Tibial artery (tissue), 4 donors: ENCODE results near the gene PICK1.

Source experiments
- DNase-seq, 2 donors: peaks; one replicate each; pipeline ENCODE4 v3.0.0-alpha.2; 2019
- H3K27ac ChIP-seq, 2 donors: fragments of 200-600 bp; sonication (generic) in 1 of 2; 1 replicate in 1 of 2; 2 replicates in 1 of 2; pipeline ENCODE4 v1.5.1; 2018 to 2019; ENCODE audit warnings: mild to moderate bottlenecking in 1 of 2
- H3K27me3 ChIP-seq, 2 donors: fragments of 200-600 bp; sonication (generic) in 1 of 2; one replicate each; pipeline versions ENCODE4 v1.5.1 to v1.6.0; 2016 to 2019
- H3K36me3 ChIP-seq, 3 donors: fragments of 200-600 bp; sonication (generic) in 2 of 3; one replicate each; pipeline ENCODE4 v1.5.1; 2016 to 2019; ENCODE audit warnings: mild to moderate bottlenecking in 2 of 3
- H3K4me1 ChIP-seq, 4 donors: fragments of 200-600 bp; sonication (generic) in 2 of 4; 1 replicate in 3 of 4; 2 replicates in 1 of 4; pipeline ENCODE4 v1.5.1; 2016 to 2019
- H3K4me3 ChIP-seq, 2 donors: fragments of 200-600 bp; sonication (generic) in 1 of 2; 1 replicate in 1 of 2; 2 replicates in 1 of 2; pipeline ENCODE4 v1.5.1; 2018 to 2019; ENCODE audit warnings: mild to moderate bottlenecking in 2 of 2
- H3K9me3 ChIP-seq, 3 donors: fragments of 200-600 bp; sonication (generic) in 1 of 3; one replicate each; pipeline ENCODE4 v1.5.1; 2016 to 2019
- CTCF ChIP-seq, 2 experiments: fragments of 200-600 bp in 1 of 2; fragments of 450-650 bp in 1 of 2; IDR thresholded peaks; one replicate each; pipeline ENCODE4 v1.5.1; 2017 to 2019; ENCODE audit warnings: antibody characterized with exemption in 2 of 2, mild to moderate bottlenecking in 1 of 2, moderate library complexity in 1 of 2
- intact Hi-C: fragments of 100-400 bp; cut with DNase I; formaldehyde crosslinking; loops from one replicate; pipeline ENCODE4 v1.15.0; 2023; ENCODE audit warnings: low total_unique reads

PICK1 gene

GRCh38 chr22:38028344-38029130 is 28.7 kb upstream of the PICK1 start:
- Histone ChIP-seq H3K9me3 (no peaks in the 10 kb centered on the region), H3K36me3 (no peaks in the 10 kb centered on the region), H3K27ac (no peak overlapping the region), H3K4me1 (peaks cover 0 to 8% (median under 1%) of the 10 kb centered on the region in 4 donors), H3K4me3 (no peak overlapping the region), H3K27me3 (no peaks in the 10 kb centered on the region)
- no peak for DNase-seq
- TF ChIP-seq CTCF (IDR thresholded peaks at IDR 0.05), result no peak
- intact Hi-C loops, result no loop called here

DNA sequence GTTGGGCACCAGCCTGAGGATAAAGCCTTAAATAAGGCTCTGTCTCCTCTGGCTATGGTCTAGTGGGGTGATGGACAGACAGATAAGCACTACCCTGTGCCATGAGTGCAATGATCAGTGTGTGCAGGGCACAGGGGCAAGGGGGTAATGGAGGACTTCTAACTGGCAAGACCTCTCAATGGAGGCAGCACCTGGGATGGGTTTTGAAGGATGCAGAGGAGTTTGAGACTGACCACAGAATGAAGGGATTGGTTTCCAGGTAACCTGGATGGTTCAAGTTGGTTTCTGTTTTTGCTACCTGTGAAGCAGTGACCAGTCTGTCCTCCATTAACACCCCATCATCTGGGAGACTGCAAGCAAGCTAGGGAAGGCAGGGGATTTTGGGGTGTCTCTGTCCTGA is 27.8 kb upstream of the PICK1 start:
- H3K27me3 ChIP-seq, result no peaks in the 10 kb centered on the region
- peaks cover 0 to 17% (median 8%) of the 10 kb centered on the region in 4 donors for H3K4me1 ChIP-seq
- H3K36me3 ChIP-seq, result no peaks in the 10 kb centered on the region
- intact Hi-C loops, result no loop called here
- TF ChIP-seq CTCF (IDR thresholded peaks at IDR 0.05), result no peak
- no peaks in the 10 kb centered on the region for H3K9me3 ChIP-seq
- no peak for DNase-seq
- H3K27ac ChIP-seq, result no peak overlapping the region
- no peak overlapping the region for H3K4me3 ChIP-seq

GRCh38 chr22:38029901-38030300 is 27.3 kb upstream of the PICK1 start:
- Histone ChIP-seq H3K27me3 (no peaks in the 10 kb centered on the region), H3K9me3 (no peaks in the 10 kb centered on the region), H3K27ac (no peak overlapping the region), H3K36me3 (no peaks in the 10 kb centered on the region), H3K4me1 (peaks cover 0 to 22% (median 13%) of the 10 kb centered on the region in 4 donors), H3K4me3 (no peak overlapping the region)
- TF ChIP-seq CTCF (IDR thresholded peaks at IDR 0.05), result no peak
- intact Hi-C loops, result no loop called here
- no peak for DNase-seq

GRCh38 chr22:38030311-38031133 is 26.7 kb upstream of the PICK1 start:
- Histone ChIP-seq H3K9me3 (no peaks in the 10 kb centered on the region), H3K4me3 (no peak overlapping the region), H3K27ac (no peak overlapping the region), H3K4me1 (peaks cover 0 to 26% (median 14%) of the 10 kb centered on the region in 4 donors), H3K27me3 (no peaks in the 10 kb centered on the region), H3K36me3 (no peaks in the 10 kb centered on the region)
- no peak for TF ChIP-seq CTCF (IDR thresholded peaks at IDR 0.05)
- intact Hi-C loops, result no loop called here
- DNase-seq, result no peak

- no peak for TF ChIP-seq CTCF (IDR thresholded peaks at IDR 0.05)
- DNase-seq, result no peak
- Histone ChIP-seq H3K27me3 (no peaks in the 10 kb centered on the region), H3K9me3 (no peaks in the 10 kb centered on the region), H3K4me3 (no peak overlapping the region), H3K27ac (no peak overlapping the region), H3K4me1 (peaks cover 0 to 26% (median 14%) of the 10 kb centered on the region in 4 donors), H3K36me3 (no peaks in the 10 kb centered on the region)
- intact Hi-C loops, result no loop called here
These were observed 25.7 kb upstream of the PICK1 start for GRCh38 chr22:38031491-38031890.
